BE2C (cell line): ENCODE measurements around the gene TTC34.

ENCODE experiments used
- DNase-seq: peaks from one replicate; pipeline ENCODE4 v3.0.0-alpha.2; 2020
- H3K27me3 ChIP-seq: fragments of 250-450 bp; sonication (Bioruptor Pico); 2 replicates; pipeline ENCODE4 v1.5.1; 2020; ENCODE audit warnings: mild to moderate bottlenecking
- H3K36me3 ChIP-seq: fragments of 250-450 bp; sonication (Bioruptor Pico); 2 replicates; pipeline ENCODE4 v1.5.1; 2020; ENCODE audit warnings: mild to moderate bottlenecking
- H3K4me1 ChIP-seq: fragments of 250-450 bp; sonication (Bioruptor Pico); 2 replicates; pipeline ENCODE4 v1.5.1; 2020
- H3K4me3 ChIP-seq: 2 replicates; pipeline ENCODE4 v1.5.1; 2011; ENCODE audit warnings: low read depth, low read length
- H3K9me3 ChIP-seq: fragments of 250-450 bp; sonication (Bioruptor Pico); 2 replicates; pipeline ENCODE4 v1.5.1; 2020
- CTCF ChIP-seq: IDR thresholded peaks from 2 replicates; pipeline ENCODE4 v1.5.1; 2012; ENCODE audit warnings: mild to moderate bottlenecking, low read depth, low read length

The TTC34 gene

GRCh38 chr1:2810899-2811532, 9.5 kb upstream of the TTC34 start:
- Histone ChIP-seq H3K4me1 (no peaks in the 10 kb centered on the region), H3K4me3 (no peak overlapping the region), H3K27me3 (peaks cover 5% of the 10 kb centered on the region), H3K36me3 (no peaks in the 10 kb centered on the region), H3K9me3 (no peaks in the 10 kb centered on the region)
- TF ChIP-seq CTCF, result no peak
- no peak for DNase-seq

DNA sequence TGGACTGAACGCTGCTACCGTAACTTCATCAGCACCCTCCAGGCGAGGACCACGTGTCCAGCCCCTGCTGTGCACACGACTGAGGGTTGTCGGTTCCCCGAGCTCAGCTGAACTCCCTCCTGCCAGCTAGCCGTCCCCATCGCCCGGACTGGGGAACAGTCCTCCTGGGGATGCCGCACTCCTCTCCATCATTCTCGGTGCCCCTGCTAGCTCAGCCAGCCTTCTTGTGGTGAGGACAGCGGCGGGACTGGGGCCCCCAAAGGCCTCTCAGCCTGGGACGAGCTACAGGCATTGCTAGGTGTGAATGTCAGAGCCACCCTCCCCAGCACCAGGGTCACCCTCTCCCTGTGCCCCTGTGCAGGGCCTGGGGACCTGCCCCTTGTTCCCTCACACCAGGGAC, 8.8 kb upstream of the TTC34 start:
- H3K9me3 ChIP-seq, result no peaks in the 10 kb centered on the region
- peaks cover 6% of the 10 kb centered on the region for H3K27me3 ChIP-seq
- H3K36me3 ChIP-seq, result no peaks in the 10 kb centered on the region
- no peaks in the 10 kb centered on the region for H3K4me1 ChIP-seq
- no peak overlapping the region for H3K4me3 ChIP-seq
- TF ChIP-seq CTCF, result no peak
- DNase-seq, result no peak

DNA sequence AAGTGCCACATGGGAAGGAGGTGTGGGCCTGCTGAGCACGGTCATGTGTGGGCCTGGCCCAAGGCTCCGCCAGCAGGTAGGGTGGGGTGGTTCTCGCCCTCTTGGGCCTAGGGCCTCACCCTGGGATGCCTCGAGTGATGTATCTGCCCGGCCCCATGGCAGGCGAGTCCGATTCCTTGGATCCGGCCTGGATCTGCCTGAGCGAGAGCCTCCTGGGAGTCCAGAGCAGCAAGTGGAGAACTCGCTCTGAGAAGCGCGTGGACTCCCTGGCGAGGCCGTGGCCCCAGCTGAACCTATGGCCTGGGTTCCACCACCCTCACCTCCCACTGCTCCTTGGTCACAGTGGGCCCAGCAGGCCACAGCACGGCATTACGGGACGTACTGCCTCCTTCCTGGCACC, 8.2 kb upstream of the TTC34 start:
- DNase-seq, result no peak
- no peaks in the 10 kb centered on the region for H3K9me3 ChIP-seq
- H3K27me3 ChIP-seq, result peaks cover 6% of the 10 kb centered on the region
- no peaks in the 10 kb centered on the region for H3K4me1 ChIP-seq
- H3K36me3 ChIP-seq, result no peaks in the 10 kb centered on the region
- H3K4me3 ChIP-seq, result no peak overlapping the region
- no peak for TF ChIP-seq CTCF

- no peaks in the 10 kb centered on the region for H3K36me3 ChIP-seq
- H3K4me3 ChIP-seq, result no peak overlapping the region
- H3K9me3 ChIP-seq, result no peaks in the 10 kb centered on the region
- H3K4me1 ChIP-seq, result no peaks in the 10 kb centered on the region
- H3K27me3 ChIP-seq, result peaks cover 12% of the 10 kb centered on the region
- TF ChIP-seq CTCF, result no peak
- no peak for DNase-seq
These were observed 7.5 kb upstream of the TTC34 start for GRCh38 chr1:2808831-2809605.

- H3K36me3 ChIP-seq, result no peaks in the 10 kb centered on the region
- no peak for DNase-seq
- H3K4me1 ChIP-seq, result no peaks in the 10 kb centered on the region
- H3K27me3 ChIP-seq, result peaks cover 18% of the 10 kb centered on the region
- H3K9me3 ChIP-seq, result no peaks in the 10 kb centered on the region
- no peak overlapping the region for H3K4me3 ChIP-seq
- no peak for TF ChIP-seq CTCF
These were observed 6.9 kb upstream of the TTC34 start for GRCh38 chr1:2808386-2808705.

GRCh38 chr1:2807678-2808385, 6.3 kb upstream of the TTC34 start:
- Histone ChIP-seq H3K9me3 (no peaks in the 10 kb centered on the region), H3K36me3 (no peaks in the 10 kb centered on the region), H3K27me3 (peaks cover 18% of the 10 kb centered on the region), H3K4me1 (no peaks in the 10 kb centered on the region), H3K4me3 (no peak overlapping the region)
- TF ChIP-seq CTCF, result no peak
- no peak for DNase-seq
